HepG2 (cell line): ENCODE measurements around the gene SECTM1. TPM values are rescaled to one million over a fixed set of nuclear protein-coding genes. Genes with fewer than 3 reads are reported as not detected.

Experiments used
- ELF3 ChIP-seq: IDR thresholded peaks from 2 replicates; pipeline ENCODE4 v1.6.1; 2016; ENCODE audit warnings: missing genetic modification reagents, missing compliant biosample characterization
- FOXP4 ChIP-seq: sonication (generic); formaldehyde crosslinking; IDR thresholded peaks from 2 replicates; pipeline ENCODE4 v1.4.0; 2020; ENCODE audit warnings: missing genetic modification reagents
- HNF1A ChIP-seq, 2 experiments: sonication (generic) in 1 of 2; formaldehyde crosslinking in 1 of 2; IDR thresholded peaks; 2 replicates each; pipeline versions ENCODE4 v1.4.0 to v1.6.1; 2016 to 2020; ENCODE audit warnings: borderline replicate concordance in 1 of 2, low read depth in 1 of 2, mild to moderate bottlenecking in 1 of 2, missing genetic modification reagents in 1 of 2
- KLF11 ChIP-seq: IDR thresholded peaks from 2 replicates; pipeline ENCODE4 v1.6.1; 2016; ENCODE audit warnings: missing compliant biosample characterization
- NR0B2 ChIP-seq: sonication (generic); formaldehyde crosslinking; IDR thresholded peaks from 2 replicates; pipeline ENCODE4 v1.4.0; 2020; ENCODE audit warnings: mild to moderate bottlenecking, missing genetic modification reagents
- NR3C1 ChIP-seq: sonication (generic); formaldehyde crosslinking; IDR thresholded peaks from 2 replicates; pipeline ENCODE4 v1.4.0; 2020; ENCODE audit warnings: missing genetic modification reagents
- SNAPC2 ChIP-seq: sonication (generic); formaldehyde crosslinking; IDR thresholded peaks from 2 replicates; pipeline ENCODE4 v1.8.1; 2022; ENCODE audit warnings: mild to moderate bottlenecking, missing genetic modification reagents
- STAT6 ChIP-seq: sonication (generic); formaldehyde crosslinking; IDR thresholded peaks from 2 replicates; pipeline ENCODE4 v1.4.0; 2020; ENCODE audit warnings: missing genetic modification reagents, mild to moderate bottlenecking, borderline replicate concordance
- TOE1 ChIP-seq: sonication (generic); formaldehyde crosslinking; IDR thresholded peaks from 2 replicates; pipeline ENCODE4 v1.4.0; 2020; ENCODE audit warnings: mild to moderate bottlenecking, missing genetic modification reagents
- ZNF296 ChIP-seq: sonication (generic); formaldehyde crosslinking; conservative IDR thresholded peaks from 2 replicates; pipeline ENCODE4 v1.5.0; 2020; ENCODE audit warnings: mild to moderate bottlenecking, missing genetic modification reagents
- ZNF30 ChIP-seq: sonication (generic); formaldehyde crosslinking; IDR thresholded peaks from 2 replicates; pipeline ENCODE4 v1.5.0; 2020; ENCODE audit warnings: mild to moderate bottlenecking, missing genetic modification reagents
- ZNF329 ChIP-seq: sonication (generic); formaldehyde crosslinking; IDR thresholded peaks from 2 replicates; pipeline ENCODE4 v1.9.0; 2021; ENCODE audit warnings: low read depth, mild to moderate bottlenecking, missing genetic modification reagents
- ZNF44 ChIP-seq: sonication (generic); formaldehyde crosslinking; IDR thresholded peaks from 2 replicates; pipeline ENCODE4 v1.5.1; 2020; ENCODE audit warnings: mild to moderate bottlenecking, missing genetic modification reagents
- ZNF446 ChIP-seq: sonication (generic); formaldehyde crosslinking; IDR thresholded peaks from 2 replicates; pipeline ENCODE4 v1.5.0; 2020; ENCODE audit warnings: mild to moderate bottlenecking, missing genetic modification reagents
- ZNF550 ChIP-seq: sonication (generic); formaldehyde crosslinking; IDR thresholded peaks from 2 replicates; pipeline ENCODE4 v1.4.0; 2020; ENCODE audit warnings: mild to moderate bottlenecking, missing genetic modification reagents, borderline replicate concordance
- ZNF691 ChIP-seq: sonication (generic); formaldehyde crosslinking; IDR thresholded peaks from 2 replicates; pipeline ENCODE4 v1.4.0; 2020; ENCODE audit warnings: missing genetic modification reagents, low read depth, mild to moderate bottlenecking, borderline replicate concordance
- ZNF776 ChIP-seq: sonication (generic); formaldehyde crosslinking; IDR thresholded peaks from 2 replicates; pipeline ENCODE4 v1.4.0; 2020; ENCODE audit warnings: mild to moderate bottlenecking, missing genetic modification reagents
- polyA plus RNA-seq, 8 experiments: library from polyadenylated mRNA; depleted of rRNA in 3 of 8; stranded (reverse) in 7 of 8; unstranded in 1 of 8; fragments of >200 nt; fragmentation: Illumina TruSeq in 4 of 8; extraction: Trizol in 4 of 8; gene quantifications; 2 replicates each; pipeline versions ENCODE4 v1.2.1 to v1.2.3, GENCODE V29; 2011 to 2016; ENCODE audit warnings: low read depth in 4 of 8, missing spikeins in 1 of 8, mixed read lengths in 1 of 8; ENCODE audit not compliant: insufficient read depth in 1 of 8
- total RNA-seq, 5 experiments: library from RNA; depleted of rRNA; stranded (reverse); fragments of >200 nt; fragmentation: Illumina TruSeq; extraction: Trizol; gene quantifications; 2 replicates each; pipeline ENCODE4 v1.2.3, GENCODE V29; 2016; ENCODE audit warnings: low read depth in 1 of 5

Gene SECTM1
- total and polyA plus RNA-seq, 2 of the 13 experiments (the other 11 are each of a cell fraction or from before 2014, with no cell fraction given), result 3.5 to 5.3 TPM

GRCh38 chr17:82297714-82298537 is 35.6 kb downstream of the SECTM1 start (continued):
- TF ChIP-seq STAT6 (no peak), TOE1 (CRISPR knock-in tag) (no peak), FOXP4 (CRISPR knock-in tag) (0 out of 2 replicates have a peak, but pooled peaks have one; percentile 47), ZNF550 (CRISPR knock-in tag) (0 out of 2 replicates have a peak, but pooled peaks have one; percentile 79), ZNF296 (CRISPR knock-in tag) (0 out of 2 replicates have a peak, but pooled peaks have one; percentile 61), NR0B2 (CRISPR knock-in tag) (no peak; the same call in 1 of the 2 replicates), ZNF44 (CRISPR knock-in tag) (no peak), ZNF691 (0 out of 2 replicates have a peak, but pooled peaks have one; percentile 68), ZNF446 (CRISPR knock-in tag) (peak; percentile 72; the same call in 1 of the 2 replicates), NR3C1 (CRISPR knock-in tag) (no peak), ZNF776 (CRISPR knock-in tag) (no peak), ZNF30 (no peak), ELF3 (CRISPR knock-in tag) (peak; percentile 81; the same call in 1 of the 2 replicates), HNF1A (IDR thresholded peaks at IDR 0.05; ENCODE audit: low read depth) (no peak), HNF1A (CRISPR knock-in tag; IDR thresholded peaks at IDR 0.05; ENCODE audit: borderline replicate concordance) (no peak; the same call in 1 of the 2 replicates), ZNF329 (CRISPR knock-in tag) (no peak), SNAPC2 (CRISPR knock-in tag) (peak; percentile 1; the same call in 1 of the 2 replicates), KLF11 (peak; percentile 68; the same call in 1 of the 2 replicates)
